Esophagus muscularis mucosa (tissue), 4 donors: ENCODE measurements around the gene CCDC82.
"Not testable (repeated sequence)": the region's sequence is repeated elsewhere in the genome, so short reads cannot be mapped to it uniquely, and the experiment has no call there.

ENCODE experiments used
- CTCF ChIP-seq, 3 experiments: fragments of 200-600 bp in 2 of 3; fragments of 450-650 bp in 1 of 3; sonication (generic) in 2 of 3; IDR thresholded peaks; one replicate each; pipeline ENCODE4 v1.5.1; 2017 to 2019; ENCODE audit warnings: antibody characterized with exemption in 3 of 3, mild to moderate bottlenecking in 2 of 3, moderate library complexity in 1 of 3
- EP300 ChIP-seq: sonication (generic); formaldehyde crosslinking; IDR thresholded peaks from one replicate; pipeline ENCODE4 v1.6.1; 2017; ENCODE audit warnings: antibody characterized with exemption
- POLR2A ChIP-seq: fragments of 450-650 bp; IDR thresholded peaks from one replicate; pipeline ENCODE4 v1.6.1; 2017; ENCODE audit warnings: antibody characterized with exemption, moderate library complexity, mild to moderate bottlenecking, low read depth
- POLR2AphosphoS5 ChIP-seq, 2 donors: sonication (generic); formaldehyde crosslinking; IDR thresholded peaks; one replicate each; pipeline ENCODE4 v1.6.1; 2017; ENCODE audit warnings: antibody characterized with exemption in 2 of 2

- TF ChIP-seq CTCF (IDR thresholded peaks at IDR 0.05); POLR2A; EP300; POLR2AphosphoS5 (IDR thresholded peaks at IDR 0.05): not testable (repeated sequence)
These were observed 21.7 kb upstream of the CCDC82 start for GRCh38 chr11:96411412-96411811.
